DOHH2 (cell line): Measurements from ENCODE around the gene ARNT2.

Experiments
- H3F3A ChIP-seq: fragments of 200-600 bp; sonication (generic), shearing (Covaris generic); 2 replicates; pipeline ENCODE4 v1.6.0; 2016; ENCODE audit warnings: antibody characterized with exemption, mild to moderate bottlenecking; ENCODE audit not compliant: control insufficient read depth, insufficient read depth
- H3K27ac ChIP-seq: fragments of 200-600 bp; sonication (generic); 2 replicates; pipeline ENCODE4 v1.5.1; 2014; ENCODE audit warnings: low read depth, mild to moderate bottlenecking, low read length, moderate library complexity
- H3K27me3 ChIP-seq: fragments of 200-600 bp; sonication (generic); 2 replicates; pipeline ENCODE4 v1.6.1; 2014; ENCODE audit warnings: mild to moderate bottlenecking, low read length, mixed read lengths; ENCODE audit not compliant: control insufficient read depth
- H3K36me3 ChIP-seq: fragments of 200-600 bp; sonication (generic); 2 replicates; pipeline ENCODE4 v1.6.1; 2014; ENCODE audit warnings: mild to moderate bottlenecking, low read length, moderate library complexity, mixed read lengths; ENCODE audit not compliant: control insufficient read depth
- H3K4me1 ChIP-seq: fragments of 200-600 bp; sonication (generic); 2 replicates; pipeline ENCODE4 v1.6.1; 2014; ENCODE audit warnings: mild to moderate bottlenecking, low read length, mixed read lengths; ENCODE audit not compliant: control insufficient read depth
- H3K4me2 ChIP-seq: fragments of 200-600 bp; sonication (generic); 2 replicates; pipeline ENCODE4 v1.6.0; 2014; ENCODE audit warnings: mild to moderate bottlenecking, low read length, moderate library complexity
- H3K4me3 ChIP-seq: fragments of 200-600 bp; sonication (generic); 2 replicates; pipeline ENCODE4 v1.5.1; 2014; ENCODE audit warnings: mild to moderate bottlenecking, low read length, mixed read lengths
- H3K79me2 ChIP-seq: fragments of 200-600 bp; sonication (generic); 2 replicates; pipeline ENCODE4 v1.6.1; 2014; ENCODE audit warnings: mild to moderate bottlenecking, low read length, mixed read lengths; ENCODE audit not compliant: control insufficient read depth
- H3K9me2 ChIP-seq: fragments of 200-600 bp; sonication (generic); replicated peaks from 2 replicates; pipeline ENCODE4 v1.6.1; 2014; ENCODE audit warnings: mild to moderate bottlenecking, low read length, mixed read lengths; ENCODE audit not compliant: control insufficient read depth
- H3K9me3 ChIP-seq: fragments of 200-600 bp; sonication (generic); 2 replicates; pipeline ENCODE4 v1.6.1; 2014; ENCODE audit warnings: antibody characterized with exemption, low read length, mixed read lengths; ENCODE audit not compliant: control insufficient read depth, insufficient read depth
- H4K20me1 ChIP-seq: fragments of 200-600 bp; sonication (generic); 2 replicates; pipeline ENCODE4 v1.6.0; 2014; ENCODE audit warnings: low read depth, mild to moderate bottlenecking, antibody characterized with exemption, low read length, moderate library complexity; ENCODE audit not compliant: control insufficient read depth, insufficient read depth
- CTCF ChIP-seq: fragments of 200-600 bp; sonication (generic); IDR thresholded peaks from one replicate; pipeline ENCODE4 v1.5.1; 2014; ENCODE audit warnings: antibody characterized with exemption, mild to moderate bottlenecking, low read depth, low read length; ENCODE audit not compliant: poor library complexity, severe bottlenecking
- EZH2phosphoT487 ChIP-seq: fragments of 200-600 bp; sonication (generic); IDR thresholded peaks from 2 replicates; pipeline ENCODE4 v1.6.1; 2017; ENCODE audit warnings: borderline replicate concordance, mild to moderate bottlenecking, antibody characterized with exemption, low read length, moderate library complexity, mixed read lengths

ARNT2 gene

GRCh38 chr15:80580536-80581260 is 176.5 kb downstream of the ARNT2 start:
- no peaks in the 10 kb centered on the region for H4K20me1 ChIP-seq
- H3F3A ChIP-seq = no peaks in the 10 kb centered on the region
- H3K4me3 ChIP-seq = no peak overlapping the region
- H3K9me3 ChIP-seq = no peaks in the 10 kb centered on the region
- no peaks in the 10 kb centered on the region for H3K27me3 ChIP-seq
- H3K27ac ChIP-seq = no peak overlapping the region
- no peaks in the 10 kb centered on the region for H3K36me3 ChIP-seq
- H3K4me1 ChIP-seq = no peaks in the 10 kb centered on the region
- TF ChIP-seq CTCF (no peak), EZH2phosphoT487 (no peak)
- H3K79me2 ChIP-seq = no peaks in the 10 kb centered on the region
- H3K9me2 ChIP-seq = no peaks in the 10 kb centered on the region
- no peak overlapping the region for H3K4me2 ChIP-seq

- no peak overlapping the region for H3K4me2 ChIP-seq
- H3K4me3 ChIP-seq = no peak overlapping the region
- no peak for TF ChIP-seq CTCF
- TF ChIP-seq EZH2phosphoT487 = no peak
- no peaks in the 10 kb centered on the region for H3K4me1 ChIP-seq
- no peaks in the 10 kb centered on the region for H3F3A ChIP-seq
- H4K20me1 ChIP-seq = no peaks in the 10 kb centered on the region
- no peak overlapping the region for H3K27ac ChIP-seq
- H3K27me3 ChIP-seq = no peaks in the 10 kb centered on the region
- H3K79me2 ChIP-seq = no peaks in the 10 kb centered on the region
- H3K9me3 ChIP-seq = no peaks in the 10 kb centered on the region
- H3K36me3 ChIP-seq = no peaks in the 10 kb centered on the region
- no peaks in the 10 kb centered on the region for H3K9me2 ChIP-seq
These were observed 177.8 kb downstream of the ARNT2 start for GRCh38 chr15:80581976-80582375.

- H3K9me3 ChIP-seq = no peaks in the 10 kb centered on the region
- no peaks in the 10 kb centered on the region for H3K79me2 ChIP-seq
- H4K20me1 ChIP-seq = no peaks in the 10 kb centered on the region
- H3F3A ChIP-seq = no peaks in the 10 kb centered on the region
- no peaks in the 10 kb centered on the region for H3K36me3 ChIP-seq
- no peak overlapping the region for H3K4me3 ChIP-seq
- no peaks in the 10 kb centered on the region for H3K4me1 ChIP-seq
- no peak overlapping the region for H3K27ac ChIP-seq
- no peaks in the 10 kb centered on the region for H3K27me3 ChIP-seq
- no peak overlapping the region for H3K4me2 ChIP-seq
- TF ChIP-seq CTCF = no peak
- TF ChIP-seq EZH2phosphoT487 = no peak
- no peaks in the 10 kb centered on the region for H3K9me2 ChIP-seq
These were observed 178.7 kb downstream of the ARNT2 start for GRCh38 chr15:80582816-80583423.
